HG03139 (cell line): ENCODE results near the gene SLC25A17.
"Not testable (repeated sequence)": the region's sequence is repeated elsewhere in the genome, so short reads cannot be mapped to it uniquely, and the experiment has no call there.

ENCODE experiments used
- ATAC-seq: cut with Tn5 transposase; IDR thresholded peaks from one replicate; pipeline ENCODE4 v1.9.1; 2021; ENCODE audit not compliant: unreplicated experiment

Gene SLC25A17

GRCh38 chr22:40720538-40721256 lies 98.4 kb downstream of the SLC25A17 start:
- ATAC-seq, result no peak

- ATAC-seq, result not testable (repeated sequence)
Measured at GRCh38 chr22:40720156-40720537, 99.0 kb downstream of the SLC25A17 start.
